ENCODE results near the gene SLC9A8. TPM values are rescaled to one million over a fixed set of nuclear protein-coding genes. Genes with fewer than 3 reads are reported as not detected.

Gene SLC9A8
- total RNA-seq, 1 donor: 6.9 TPM

DNA sequence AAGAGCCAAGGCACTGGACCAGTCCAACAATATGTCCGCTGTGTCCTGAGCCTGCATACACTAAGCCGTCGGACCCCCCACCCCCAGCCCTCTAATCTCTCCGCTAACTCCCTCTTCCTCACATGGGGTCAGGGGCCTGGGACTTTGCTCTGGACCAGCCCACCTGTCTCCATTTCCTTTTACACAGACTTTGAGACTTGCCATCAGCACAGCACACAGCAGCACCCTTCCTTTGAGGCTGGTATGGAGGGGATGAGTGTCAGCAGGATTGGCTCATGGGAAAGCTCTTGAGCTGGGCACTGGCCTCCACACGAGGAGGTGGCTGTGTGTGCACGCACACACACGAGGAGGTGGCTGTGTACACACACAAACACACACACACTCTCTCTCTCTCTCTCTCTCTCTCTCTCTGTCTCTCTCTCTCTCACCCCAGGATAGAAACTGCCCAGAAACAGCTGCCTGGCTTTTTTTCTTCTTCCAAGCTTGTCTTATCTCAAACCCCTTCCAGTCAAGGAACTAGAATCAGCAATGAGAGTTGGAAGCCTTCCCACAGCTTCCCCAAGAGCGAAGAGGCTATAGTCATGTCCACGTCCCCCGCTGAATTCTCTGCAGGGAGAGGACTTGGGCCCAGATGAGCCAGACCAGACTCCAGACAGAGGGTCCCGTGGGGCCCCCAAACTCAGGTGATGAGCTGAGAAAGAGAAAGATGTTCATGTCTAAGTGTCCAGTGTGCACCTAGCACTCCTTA is 18.6 kb downstream of the SLC9A8 start:
- DNase-seq (ENCODE audit: insufficient read length, low spot score, missing footprints): no peak
- no peak overlapping the region for H3K27ac ChIP-seq (ENCODE audit: low read depth, low read length)
- no peaks in the 10 kb centered on the region for H3K27me3 ChIP-seq (ENCODE audit: insufficient read depth, low read length)
- H3K36me3 ChIP-seq (ENCODE audit: insufficient read depth, low read length): peaks cover 9% of the 10 kb centered on the region
- H3K79me2 ChIP-seq (ENCODE audit: insufficient read depth, low read length): no peaks in the 10 kb centered on the region
- TF ChIP-seq CTCF (IDR thresholded peaks at IDR 0.05; ENCODE audit: extremely low read depth, low read depth, low read length): no peak
- peaks cover 8% of the 10 kb centered on the region for H3K4me1 ChIP-seq (ENCODE audit: insufficient read depth, low read length)
- H3K9me3 ChIP-seq (ENCODE audit: low read depth, low read length): no peaks in the 10 kb centered on the region
- no peaks in the 10 kb centered on the region for H4K20me1 ChIP-seq (ENCODE audit: insufficient read depth, low read length)
- H3K4me2 ChIP-seq (ENCODE audit: insufficient read depth, low read length): no peak overlapping the region
- H3K4me3 ChIP-seq (ENCODE audit: insufficient read depth, low read length): no peak overlapping the region
- no peak overlapping the region for H2AFZ ChIP-seq (ENCODE audit: low read length)

GRCh38 chr20:49831770-49832631 is 19.4 kb downstream of the SLC9A8 start:
- Histone ChIP-seq H3K27ac (ENCODE audit: low read depth, low read length) (no peak overlapping the region), H3K79me2 (ENCODE audit: insufficient read depth, low read length) (no peaks in the 10 kb centered on the region), H3K4me3 (ENCODE audit: insufficient read depth, low read length) (no peak overlapping the region), H3K36me3 (ENCODE audit: insufficient read depth, low read length) (peaks cover 9% of the 10 kb centered on the region), H3K27me3 (ENCODE audit: insufficient read depth, low read length) (no peaks in the 10 kb centered on the region), H4K20me1 (ENCODE audit: insufficient read depth, low read length) (no peaks in the 10 kb centered on the region), H3K9me3 (ENCODE audit: low read depth, low read length) (no peaks in the 10 kb centered on the region), H3K4me1 (ENCODE audit: insufficient read depth, low read length) (peaks cover 8% of the 10 kb centered on the region), H2AFZ (ENCODE audit: low read length) (no peak overlapping the region), H3K4me2 (ENCODE audit: insufficient read depth, low read length) (no peak overlapping the region)
- TF ChIP-seq CTCF (IDR thresholded peaks at IDR 0.05; ENCODE audit: extremely low read depth, low read depth, low read length): no peak
- peak; percentile 11 for DNase-seq (ENCODE audit: insufficient read length, low spot score, missing footprints)

DNA sequence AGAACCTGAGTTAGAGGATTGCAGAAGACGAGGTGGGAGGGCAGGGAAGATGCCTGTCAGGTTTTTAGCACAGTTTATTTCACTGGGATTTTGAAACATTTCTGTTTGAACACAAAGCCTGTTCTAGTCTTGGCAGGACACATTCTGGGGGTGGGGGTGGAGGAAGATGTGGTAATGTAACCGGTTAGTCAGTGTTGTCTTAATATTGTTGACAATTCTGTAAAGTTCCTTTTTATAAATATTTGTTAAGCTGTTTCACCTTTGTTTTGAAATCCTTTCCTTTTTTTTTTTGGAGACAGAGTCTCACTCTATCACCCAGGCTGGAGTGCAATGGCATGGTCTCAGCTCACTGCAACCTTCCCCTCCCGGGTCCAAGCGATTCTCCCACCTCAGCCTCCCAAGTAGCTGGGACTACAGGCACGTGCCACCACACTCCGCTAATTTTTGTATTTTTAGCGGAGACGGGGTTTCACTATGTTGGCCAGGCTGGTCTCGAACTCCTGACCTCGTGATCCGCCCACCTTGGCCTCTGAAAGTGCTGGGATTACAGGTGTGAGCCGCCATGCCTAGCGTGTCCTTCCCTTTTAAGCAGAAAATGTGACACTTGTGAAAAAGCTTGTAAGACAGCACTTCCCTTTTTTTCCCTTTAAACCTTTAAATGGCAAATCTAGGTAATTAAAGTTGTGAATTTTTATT is 20.2 kb downstream of the SLC9A8 start:
- no peak overlapping the region for H2AFZ ChIP-seq (ENCODE audit: low read length)
- H3K4me3 ChIP-seq (ENCODE audit: insufficient read depth, low read length): no peak overlapping the region
- no peak overlapping the region for H3K27ac ChIP-seq (ENCODE audit: low read depth, low read length)
- peaks cover 8% of the 10 kb centered on the region for H3K4me1 ChIP-seq (ENCODE audit: insufficient read depth, low read length)
- no peak for DNase-seq (ENCODE audit: insufficient read length, low spot score, missing footprints)
- no peaks in the 10 kb centered on the region for H3K27me3 ChIP-seq (ENCODE audit: insufficient read depth, low read length)
- TF ChIP-seq CTCF (IDR thresholded peaks at IDR 0.05; ENCODE audit: extremely low read depth, low read depth, low read length): no peak
- no peaks in the 10 kb centered on the region for H4K20me1 ChIP-seq (ENCODE audit: insufficient read depth, low read length)
- H3K4me2 ChIP-seq (ENCODE audit: insufficient read depth, low read length): no peak overlapping the region
- no peaks in the 10 kb centered on the region for H3K79me2 ChIP-seq (ENCODE audit: insufficient read depth, low read length)
- peaks cover 9% of the 10 kb centered on the region for H3K36me3 ChIP-seq (ENCODE audit: insufficient read depth, low read length)
- no peaks in the 10 kb centered on the region for H3K9me3 ChIP-seq (ENCODE audit: low read depth, low read length)

All from osteoblast (primary cell).